DND-41 (cell line): Measurements from ENCODE around the gene S1PR4.
A peak's percentile ranks its signal among the peaks of the same experiment; 100 is the strongest.

Source experiments
- ATAC-seq: fragments of 200-7000 bp; cut with Tn5 transposase; 3 replicates; pipeline ENCODE4 v1.9.1; 2021; ENCODE audit warnings: low read depth; ENCODE audit not compliant: insufficient read depth
- DNase-seq: peaks from one replicate; pipeline ENCODE4 v3.0.0-alpha.2; 2020
- H2AFZ ChIP-seq: 2 replicates; pipeline ENCODE4 v1.6.0; 2012; ENCODE audit warnings: low read depth, low read length
- H3K27ac ChIP-seq: 2 replicates; pipeline ENCODE4 v1.5.1; 2012; ENCODE audit warnings: low read length, inconsistent platforms
- H3K27me3 ChIP-seq: fragments of 200-600 bp; sonication (generic); 2 replicates; pipeline ENCODE4 v1.6.0; 2012; ENCODE audit warnings: low read length, mild to moderate bottlenecking, inconsistent platforms; ENCODE audit not compliant: insufficient read depth, poor library complexity
- H3K36me3 ChIP-seq: 2 replicates; pipeline ENCODE4 v1.5.1; 2012; ENCODE audit warnings: low read length, inconsistent platforms; ENCODE audit not compliant: insufficient read depth
- H3K4me1 ChIP-seq: 2 replicates; pipeline ENCODE4 v1.5.1; 2012; ENCODE audit warnings: mild to moderate bottlenecking, low read length; ENCODE audit not compliant: insufficient read depth
- H3K4me2 ChIP-seq: 2 replicates; pipeline ENCODE4 v1.6.0; 2012; ENCODE audit warnings: mild to moderate bottlenecking, moderate library complexity, low read length, inconsistent platforms; ENCODE audit not compliant: insufficient read depth
- H3K4me3 ChIP-seq, 2 experiments: fragments of 200-600 bp in 1 of 2; shearing (Covaris generic) in 1 of 2; 2 replicates each; pipeline ENCODE4 v1.5.1; 2012 to 2016; ENCODE audit warnings: inconsistent platforms in 2 of 2, low read length in 2 of 2, mild to moderate bottlenecking in 2 of 2, low read depth in 1 of 2, moderate library complexity in 1 of 2
- H3K79me2 ChIP-seq: 2 replicates; pipeline ENCODE4 v1.6.0; 2012; ENCODE audit warnings: low read length, inconsistent platforms; ENCODE audit not compliant: insufficient read depth
- H3K9ac ChIP-seq: 2 replicates; pipeline ENCODE4 v1.6.0; 2012; ENCODE audit warnings: low read depth, mild to moderate bottlenecking, inconsistent platforms, low read length, moderate library complexity
- H3K9me3 ChIP-seq: 2 replicates; pipeline ENCODE4 v1.5.1; 2012; ENCODE audit warnings: low read length, moderate library complexity, mild to moderate bottlenecking, inconsistent platforms; ENCODE audit not compliant: insufficient read depth, severe bottlenecking
- H4K20me1 ChIP-seq: 2 replicates; pipeline ENCODE4 v1.6.0; 2012; ENCODE audit warnings: low read length; ENCODE audit not compliant: insufficient read depth
- EZH2 ChIP-seq: IDR thresholded peaks from 3 replicates; pipeline ENCODE4 v1.6.1; 2012; ENCODE audit warnings: borderline replicate concordance, low read depth, mild to moderate bottlenecking, moderate library complexity, low read length, inconsistent platforms; ENCODE audit not compliant: severe bottlenecking
- TF ChIP-seq, protein P1 (sequence below): IDR thresholded peaks from 2 replicates; pipeline ENCODE4 v1.5.1; 2012; ENCODE audit warnings: borderline replicate concordance, low read length, moderate library complexity, mild to moderate bottlenecking; ENCODE audit not compliant: poor library complexity, severe bottlenecking; ENCODE audit errors: extremely low read depth

Gene S1PR4

GRCh38 chr19:3137119-3137518, 41.5 kb upstream of the S1PR4 start:
- Histone ChIP-seq H3K27me3 (no peaks in the 10 kb centered on the region), H3K27ac (peak overlapping the region; percentile 99), H2AFZ (no peak overlapping the region), H3K79me2 (peaks cover 82% of the 10 kb centered on the region), H3K4me2 (peak overlapping the region; percentile 69), H3K9ac (peak overlapping the region; percentile 100), H3K4me3 (peak overlapping the region; percentile 80 to 81), H3K4me1 (peaks cover 80% of the 10 kb centered on the region), H3K36me3 (peaks cover 53% of the 10 kb centered on the region), H4K20me1 (peaks cover 21% of the 10 kb centered on the region), H3K9me3 (no peaks in the 10 kb centered on the region)
- TF ChIP-seq, protein P1, sequence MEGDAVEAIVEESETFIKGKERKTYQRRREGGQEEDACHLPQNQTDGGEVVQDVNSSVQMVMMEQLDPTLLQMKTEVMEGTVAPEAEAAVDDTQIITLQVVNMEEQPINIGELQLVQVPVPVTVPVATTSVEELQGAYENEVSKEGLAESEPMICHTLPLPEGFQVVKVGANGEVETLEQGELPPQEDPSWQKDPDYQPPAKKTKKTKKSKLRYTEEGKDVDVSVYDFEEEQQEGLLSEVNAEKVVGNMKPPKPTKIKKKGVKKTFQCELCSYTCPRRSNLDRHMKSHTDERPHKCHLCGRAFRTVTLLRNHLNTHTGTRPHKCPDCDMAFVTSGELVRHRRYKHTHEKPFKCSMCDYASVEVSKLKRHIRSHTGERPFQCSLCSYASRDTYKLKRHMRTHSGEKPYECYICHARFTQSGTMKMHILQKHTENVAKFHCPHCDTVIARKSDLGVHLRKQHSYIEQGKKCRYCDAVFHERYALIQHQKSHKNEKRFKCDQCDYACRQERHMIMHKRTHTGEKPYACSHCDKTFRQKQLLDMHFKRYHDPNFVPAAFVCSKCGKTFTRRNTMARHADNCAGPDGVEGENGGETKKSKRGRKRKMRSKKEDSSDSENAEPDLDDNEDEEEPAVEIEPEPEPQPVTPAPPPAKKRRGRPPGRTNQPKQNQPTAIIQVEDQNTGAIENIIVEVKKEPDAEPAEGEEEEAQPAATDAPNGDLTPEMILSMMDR, result no peak
- TF ChIP-seq EZH2, result no peak
- ATAC-seq (no peak), DNase-seq (peak; percentile 44)

GRCh38 chr19:3138268-3138667, 40.3 kb upstream of the S1PR4 start:
- H4K20me1 ChIP-seq, result peaks cover 31% of the 10 kb centered on the region
- H3K79me2 ChIP-seq, result peaks cover 94% of the 10 kb centered on the region
- no peaks in the 10 kb centered on the region for H3K9me3 ChIP-seq
- H3K27ac ChIP-seq, result peak overlapping the region; percentile 99
- no peak for TF ChIP-seq EZH2
- TF ChIP-seq, protein P1, result no peak
- H2AFZ ChIP-seq, result no peak overlapping the region
- DNase-seq, result peak; percentile 38
- H3K9ac ChIP-seq, result peak overlapping the region; percentile 100
- peak overlapping the region; percentile 69 for H3K4me2 ChIP-seq
- no peak for ATAC-seq
- peaks cover 65% of the 10 kb centered on the region for H3K36me3 ChIP-seq
- no peaks in the 10 kb centered on the region for H3K27me3 ChIP-seq
- peak overlapping the region; percentile 80 to 81 for H3K4me3 ChIP-seq
- H3K4me1 ChIP-seq, result peaks cover 79% of the 10 kb centered on the region

- Histone ChIP-seq H3K9me3 (no peaks in the 10 kb centered on the region), H3K79me2 (peaks cover 100% of the 10 kb centered on the region), H4K20me1 (peaks cover 42% of the 10 kb centered on the region), H3K27ac (peak overlapping the region; percentile 86), H3K4me2 (peak overlapping the region; percentile 69), H3K4me3 (peak overlapping the region in 1 of 2 experiments; percentile 80; a peak in 3 of 4 replicates), H3K36me3 (peaks cover 80% of the 10 kb centered on the region), H2AFZ (no peak overlapping the region), H3K9ac (peak overlapping the region; percentile 100), H3K27me3 (no peaks in the 10 kb centered on the region), H3K4me1 (peaks cover 74% of the 10 kb centered on the region)
- TF ChIP-seq EZH2, result no peak
- TF ChIP-seq, protein P1, result no peak
- no peak for ATAC-seq
- DNase-seq, result no peak
These were observed 37.9 kb upstream of the S1PR4 start for GRCh38 chr19:3140667-3141038.
